ENCODE results near the gene ABCC4. TPM values are rescaled to one million over a fixed set of nuclear protein-coding genes. Genes with fewer than 3 reads are reported as not detected.

Gene ABCC4
- total RNA-seq, 1 donor from 2014 or later: 33.4 TPM

- no peak for TF ChIP-seq CTCF (conservative IDR thresholded peaks at IDR 0.05; ENCODE audit: low read depth, low read length)
- no peak overlapping the region for H3K4me3 ChIP-seq (ENCODE audit: low read depth, low read length)
- DNase-seq (ENCODE audit: low read depth): no peak
Observed at GRCh38 chr13:95224064-95224463, 77.2 kb downstream of the ABCC4 start.

GRCh38 chr13:95222733-95223018 lies 78.6 kb downstream of the ABCC4 start:
- no peak for TF ChIP-seq CTCF (conservative IDR thresholded peaks at IDR 0.05; ENCODE audit: low read depth, low read length)
- no peak for DNase-seq (ENCODE audit: low read depth)
- no peak overlapping the region for H3K4me3 ChIP-seq (ENCODE audit: low read depth, low read length)

GRCh38 chr13:95221971-95222732 lies 79.1 kb downstream of the ABCC4 start:
- no peak for DNase-seq (ENCODE audit: low read depth)
- TF ChIP-seq CTCF (conservative IDR thresholded peaks at IDR 0.05; ENCODE audit: low read depth, low read length): no peak

GRCh38 chr13:95220611-95221010 lies 80.6 kb downstream of the ABCC4 start:
- TF ChIP-seq CTCF (conservative IDR thresholded peaks at IDR 0.05; ENCODE audit: low read depth, low read length): no peak
- no peak for DNase-seq (ENCODE audit: low read depth)
- H3K4me3 ChIP-seq (ENCODE audit: low read depth, low read length): no peak overlapping the region

More at GRCh38 chr13:95221971-95222732, 79.1 kb downstream of the ABCC4 start:
- H3K4me3 ChIP-seq (ENCODE audit: low read depth, low read length): no peak overlapping the region

- no peak overlapping the region for H3K4me3 ChIP-seq (ENCODE audit: low read depth, low read length)
- no peak for TF ChIP-seq CTCF (conservative IDR thresholded peaks at IDR 0.05; ENCODE audit: low read depth, low read length)
- DNase-seq (ENCODE audit: low read depth): no peak
Observed at GRCh38 chr13:95217920-95218830, 83.1 kb downstream of the ABCC4 start.

GRCh38 chr13:95216182-95216581 lies 85.1 kb downstream of the ABCC4 start:
- no peak for DNase-seq (ENCODE audit: low read depth)
- H3K4me3 ChIP-seq (ENCODE audit: low read depth, low read length): no peak overlapping the region
- no peak for TF ChIP-seq CTCF (conservative IDR thresholded peaks at IDR 0.05; ENCODE audit: low read depth, low read length)
